ENCODE measurements around the gene CADM1. TPM values are rescaled to one million over a fixed set of nuclear protein-coding genes. Genes with fewer than 3 reads are reported as not detected.
"Not testable (repeated sequence)": the region's sequence is repeated elsewhere in the genome, so short reads cannot be mapped to it uniquely, and the experiment has no call there.

CADM1 gene
- total and polyA plus RNA-seq, 5 donors: 14.8 to 42.6 (median 31.9) TPM

- no peak for ATAC-seq
- no peak for DNase-seq
- Histone ChIP-seq H3K9me3 (ENCODE audit: control insufficient read depth, low read length) (no peaks in the 10 kb centered on the region), H3K4me1 (ENCODE audit: control insufficient read depth, insufficient read depth, low read length) (peaks cover under 1% of the 10 kb centered on the region), H3K4me3 (ENCODE audit: low read length) (no peak overlapping the region), H3K27ac (ENCODE audit: low read length) (no peak overlapping the region), H3K27me3 (ENCODE audit: control insufficient read depth, insufficient read depth) (no peaks in the 10 kb centered on the region)
- WGBS: 38% methylated on average over 7 of the region's 7 CpGs
- intact Hi-C loops (cut with DNase I): no loop called here
Observed at GRCh38 chr11:115476463-115477286, 27.5 kb downstream of the CADM1 start.

GRCh38 chr11:115475564-115475963 lies 28.7 kb downstream of the CADM1 start:
- intact Hi-C loops (cut with DNase I): no loop called here
- DNase-seq (no peak), ATAC-seq (no peak)
- Histone ChIP-seq H3K27ac (ENCODE audit: low read length) (no peak overlapping the region), H3K9me3 (ENCODE audit: control insufficient read depth, low read length) (no peaks in the 10 kb centered on the region), H3K4me1 (ENCODE audit: control insufficient read depth, insufficient read depth, low read length) (peaks cover 4% of the 10 kb centered on the region), H3K4me3 (ENCODE audit: low read length) (no peak overlapping the region), H3K27me3 (ENCODE audit: control insufficient read depth, insufficient read depth) (no peaks in the 10 kb centered on the region)
- WGBS: 94% methylated on average over 4 of the region's 4 CpGs

- H3K4me1 ChIP-seq (ENCODE audit: control insufficient read depth, insufficient read depth, low read length); H3K27me3 ChIP-seq (ENCODE audit: control insufficient read depth, insufficient read depth); intact Hi-C loops (cut with DNase I); DNase-seq; H3K9me3 ChIP-seq (ENCODE audit: control insufficient read depth, low read length); ATAC-seq; H3K4me3 ChIP-seq (ENCODE audit: low read length); H3K27ac ChIP-seq (ENCODE audit: low read length): not testable (repeated sequence)
- WGBS: 90% methylated on average over 3 of the region's 3 CpGs
Observed at GRCh38 chr11:115474306-115474705, 29.9 kb downstream of the CADM1 start.

- peaks cover 4% of the 10 kb centered on the region for H3K4me1 ChIP-seq (ENCODE audit: control insufficient read depth, insufficient read depth, low read length)
- no peak overlapping the region for H3K27ac ChIP-seq (ENCODE audit: low read length)
- intact Hi-C loops (cut with DNase I): no loop called here
- no peak for ATAC-seq
- no peaks in the 10 kb centered on the region for H3K9me3 ChIP-seq (ENCODE audit: control insufficient read depth, low read length)
- H3K27me3 ChIP-seq (ENCODE audit: control insufficient read depth, insufficient read depth): no peaks in the 10 kb centered on the region
- 97% methylated on average over 8 of the region's 8 CpGs for WGBS
- no peak for DNase-seq
- no peak overlapping the region for H3K4me3 ChIP-seq (ENCODE audit: low read length)
Observed at GRCh38 chr11:115473167-115473566, 31.0 kb downstream of the CADM1 start.

- ATAC-seq (no peak), DNase-seq (peak in 1 of 3 donors; percentile 20)
- H3K4me3 ChIP-seq (ENCODE audit: low read length): no peak overlapping the region
- peaks cover 4% of the 10 kb centered on the region for H3K4me1 ChIP-seq (ENCODE audit: control insufficient read depth, insufficient read depth, low read length)
- intact Hi-C loops (cut with DNase I): no loop called here
- H3K27me3 ChIP-seq (ENCODE audit: control insufficient read depth, insufficient read depth): no peaks in the 10 kb centered on the region
- no peaks in the 10 kb centered on the region for H3K9me3 ChIP-seq (ENCODE audit: control insufficient read depth, low read length)
- no peak overlapping the region for H3K27ac ChIP-seq (ENCODE audit: low read length)
- WGBS: 80% methylated on average over 3 of the region's 3 CpGs
Observed at GRCh38 chr11:115471367-115471766, 32.8 kb downstream of the CADM1 start.

- no peaks in the 10 kb centered on the region for H3K9me3 ChIP-seq (ENCODE audit: control insufficient read depth, low read length)
- 82% methylated on average over 3 of the region's 3 CpGs for WGBS
Observed at GRCh38 chr11:115470928-115471327, 33.3 kb downstream of the CADM1 start.

GRCh38 chr11:115469361-115469760 lies 34.9 kb downstream of the CADM1 start:
- peaks cover 4% of the 10 kb centered on the region for H3K4me1 ChIP-seq (ENCODE audit: control insufficient read depth, insufficient read depth, low read length)
- no peak overlapping the region for H3K27ac ChIP-seq (ENCODE audit: low read length)
- WGBS: 77% methylated on average over 3 of the region's 3 CpGs
- H3K27me3 ChIP-seq (ENCODE audit: control insufficient read depth, insufficient read depth): no peaks in the 10 kb centered on the region
- H3K4me3 ChIP-seq (ENCODE audit: low read length): no peak overlapping the region
- no peaks in the 10 kb centered on the region for H3K9me3 ChIP-seq (ENCODE audit: control insufficient read depth, low read length)
- ATAC-seq (no peak), DNase-seq (no peak)
- intact Hi-C loops (cut with DNase I): no loop called here

More at GRCh38 chr11:115470928-115471327, 33.3 kb downstream of the CADM1 start:
- intact Hi-C loops (cut with DNase I): no loop called here
- ATAC-seq (no peak), DNase-seq (no peak)
- Histone ChIP-seq H3K4me3 (ENCODE audit: low read length) (no peak overlapping the region), H3K4me1 (ENCODE audit: control insufficient read depth, insufficient read depth, low read length) (peaks cover 4% of the 10 kb centered on the region), H3K27me3 (ENCODE audit: control insufficient read depth, insufficient read depth) (no peaks in the 10 kb centered on the region), H3K27ac (ENCODE audit: low read length) (no peak overlapping the region)

- Histone ChIP-seq H3K4me1 (ENCODE audit: control insufficient read depth, insufficient read depth, low read length) (no peaks in the 10 kb centered on the region), H3K27me3 (ENCODE audit: control insufficient read depth, insufficient read depth) (no peaks in the 10 kb centered on the region), H3K4me3 (ENCODE audit: low read length) (no peak overlapping the region), H3K27ac (ENCODE audit: low read length) (no peak overlapping the region), H3K9me3 (ENCODE audit: control insufficient read depth, low read length) (no peaks in the 10 kb centered on the region)
- DNase-seq: no peak
- intact Hi-C loops (cut with DNase I): no loop called here
- ATAC-seq: no peak
- 73% methylated on average over 3 of the region's 3 CpGs for WGBS
Observed at GRCh38 chr11:115466122-115466521, 38.1 kb downstream of the CADM1 start.

GRCh38 chr11:115464269-115464668 lies 39.9 kb downstream of the CADM1 start:
- no peak for DNase-seq
- intact Hi-C loops (cut with DNase I): no loop called here
- Histone ChIP-seq H3K4me3 (ENCODE audit: low read length) (no peak overlapping the region), H3K27me3 (ENCODE audit: control insufficient read depth, insufficient read depth) (no peaks in the 10 kb centered on the region), H3K27ac (ENCODE audit: low read length) (no peak overlapping the region), H3K4me1 (ENCODE audit: control insufficient read depth, insufficient read depth, low read length) (no peaks in the 10 kb centered on the region), H3K9me3 (ENCODE audit: control insufficient read depth, low read length) (no peaks in the 10 kb centered on the region)
- ATAC-seq: no peak
- 78% methylated on average over 2 of the region's 2 CpGs for WGBS

- no peaks in the 10 kb centered on the region for H3K27me3 ChIP-seq (ENCODE audit: control insufficient read depth, insufficient read depth)
- H3K4me1 ChIP-seq (ENCODE audit: control insufficient read depth, insufficient read depth, low read length): no peaks in the 10 kb centered on the region
- H3K4me3 ChIP-seq (ENCODE audit: low read length): no peak overlapping the region
- no peaks in the 10 kb centered on the region for H3K9me3 ChIP-seq (ENCODE audit: control insufficient read depth, low read length)
- ATAC-seq (no peak), DNase-seq (no peak)
- WGBS: 78% methylated on average over 3 of the region's 3 CpGs
- intact Hi-C loops (cut with DNase I): no loop called here
- no peak overlapping the region for H3K27ac ChIP-seq (ENCODE audit: low read length)
Observed at GRCh38 chr11:115463606-115464005, 40.6 kb downstream of the CADM1 start.

- H3K4me1 ChIP-seq (ENCODE audit: control insufficient read depth, insufficient read depth, low read length): no peaks in the 10 kb centered on the region
- no peaks in the 10 kb centered on the region for H3K9me3 ChIP-seq (ENCODE audit: control insufficient read depth, low read length)
- ATAC-seq (no peak), DNase-seq (no peak)
- H3K27ac ChIP-seq (ENCODE audit: low read length): no peak overlapping the region
- no peak overlapping the region for H3K4me3 ChIP-seq (ENCODE audit: low read length)
- intact Hi-C loops (cut with DNase I): no loop called here
- WGBS: 73% methylated on average over 1 of the region's 1 CpG
- H3K27me3 ChIP-seq (ENCODE audit: control insufficient read depth, insufficient read depth): no peaks in the 10 kb centered on the region
Observed at GRCh38 chr11:115462757-115463156, 41.5 kb downstream of the CADM1 start.

All from right cardiac atrium (tissue), 5 donors.